WTC11 (cell line): ENCODE measurements around the gene DTL.

Experiments
- ATF1 ChIP-seq: sonication (generic); formaldehyde crosslinking; IDR thresholded peaks from 2 replicates; pipeline ENCODE4 v1.8.1; 2023; ENCODE audit warnings: mild to moderate bottlenecking, moderate library complexity, missing genetic modification reagents
- ETV6 ChIP-seq: sonication (generic); formaldehyde crosslinking; IDR thresholded peaks from 2 replicates; pipeline ENCODE4 v1.8.1; 2022; ENCODE audit warnings: mild to moderate bottlenecking, missing genetic modification reagents
- FOXK1 ChIP-seq: sonication (generic); formaldehyde crosslinking; IDR thresholded peaks from 2 replicates; pipeline ENCODE4 v1.8.0; 2022; ENCODE audit warnings: mild to moderate bottlenecking, moderate library complexity, missing genetic modification reagents
- GABPB1 ChIP-seq: sonication (generic); formaldehyde crosslinking; IDR thresholded peaks from 2 replicates; pipeline ENCODE4 v1.8.1; 2023; ENCODE audit warnings: mild to moderate bottlenecking, missing genetic modification reagents
- NFE2L1 ChIP-seq: sonication (generic); formaldehyde crosslinking; IDR thresholded peaks from 2 replicates; pipeline ENCODE4 v1.8.1; 2023; ENCODE audit warnings: missing genetic modification reagents
- SMAD3 ChIP-seq: sonication (generic); formaldehyde crosslinking; IDR thresholded peaks from 2 replicates; pipeline ENCODE4 v1.8.0; 2022; ENCODE audit warnings: missing genetic modification reagents, mild to moderate bottlenecking, borderline replicate concordance
- TCF7 ChIP-seq: sonication (generic); formaldehyde crosslinking; IDR thresholded peaks from 2 replicates; pipeline ENCODE4 v1.8.0; 2022; ENCODE audit warnings: mild to moderate bottlenecking, low read depth, missing genetic modification reagents, moderate library complexity
- ZNF138 ChIP-seq: sonication (generic); formaldehyde crosslinking; conservative IDR thresholded peaks from 2 replicates; pipeline ENCODE4 v1.8.1; 2022; ENCODE audit warnings: mild to moderate bottlenecking, moderate library complexity, missing genetic modification reagents
- TF ChIP-seq, protein P1 (sequence below): sonication (generic); formaldehyde crosslinking; IDR thresholded peaks from 2 replicates; pipeline ENCODE4 v1.8.1; 2023; ENCODE audit warnings: mild to moderate bottlenecking, missing genetic modification reagents, borderline replicate concordance
- TF ChIP-seq, protein P2 (sequence below): fragments of 200-600 bp; IDR thresholded peaks from 2 replicates; pipeline ENCODE4 v1.8.0; 2022; ENCODE audit warnings: antibody characterized with exemption

- TF ChIP-seq, protein P1, sequence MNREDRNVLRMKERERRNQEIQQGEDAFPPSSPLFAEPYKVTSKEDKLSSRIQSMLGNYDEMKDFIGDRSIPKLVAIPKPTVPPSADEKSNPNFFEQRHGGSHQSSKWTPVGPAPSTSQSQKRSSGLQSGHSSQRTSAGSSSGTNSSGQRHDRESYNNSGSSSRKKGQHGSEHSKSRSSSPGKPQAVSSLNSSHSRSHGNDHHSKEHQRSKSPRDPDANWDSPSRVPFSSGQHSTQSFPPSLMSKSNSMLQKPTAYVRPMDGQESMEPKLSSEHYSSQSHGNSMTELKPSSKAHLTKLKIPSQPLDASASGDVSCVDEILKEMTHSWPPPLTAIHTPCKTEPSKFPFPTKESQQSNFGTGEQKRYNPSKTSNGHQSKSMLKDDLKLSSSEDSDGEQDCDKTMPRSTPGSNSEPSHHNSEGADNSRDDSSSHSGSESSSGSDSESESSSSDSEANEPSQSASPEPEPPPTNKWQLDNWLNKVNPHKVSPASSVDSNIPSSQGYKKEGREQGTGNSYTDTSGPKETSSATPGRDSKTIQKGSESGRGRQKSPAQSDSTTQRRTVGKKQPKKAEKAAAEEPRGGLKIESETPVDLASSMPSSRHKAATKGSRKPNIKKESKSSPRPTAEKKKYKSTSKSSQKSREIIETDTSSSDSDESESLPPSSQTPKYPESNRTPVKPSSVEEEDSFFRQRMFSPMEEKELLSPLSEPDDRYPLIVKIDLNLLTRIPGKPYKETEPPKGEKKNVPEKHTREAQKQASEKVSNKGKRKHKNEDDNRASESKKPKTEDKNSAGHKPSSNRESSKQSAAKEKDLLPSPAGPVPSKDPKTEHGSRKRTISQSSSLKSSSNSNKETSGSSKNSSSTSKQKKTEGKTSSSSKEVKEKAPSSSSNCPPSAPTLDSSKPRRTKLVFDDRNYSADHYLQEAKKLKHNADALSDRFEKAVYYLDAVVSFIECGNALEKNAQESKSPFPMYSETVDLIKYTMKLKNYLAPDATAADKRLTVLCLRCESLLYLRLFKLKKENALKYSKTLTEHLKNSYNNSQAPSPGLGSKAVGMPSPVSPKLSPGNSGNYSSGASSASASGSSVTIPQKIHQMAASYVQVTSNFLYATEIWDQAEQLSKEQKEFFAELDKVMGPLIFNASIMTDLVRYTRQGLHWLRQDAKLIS (CRISPR knock-in tag) = no peak
- TF ChIP-seq FOXK1 (CRISPR knock-in tag) (no peak), SMAD3 (CRISPR knock-in tag) (no peak), ATF1 (no peak), TCF7 (no peak), GABPB1 (no peak), NFE2L1 (CRISPR knock-in tag) (no peak), ZNF138 (no peak), ETV6 (CRISPR knock-in tag) (no peak)
- TF ChIP-seq, protein P2, sequence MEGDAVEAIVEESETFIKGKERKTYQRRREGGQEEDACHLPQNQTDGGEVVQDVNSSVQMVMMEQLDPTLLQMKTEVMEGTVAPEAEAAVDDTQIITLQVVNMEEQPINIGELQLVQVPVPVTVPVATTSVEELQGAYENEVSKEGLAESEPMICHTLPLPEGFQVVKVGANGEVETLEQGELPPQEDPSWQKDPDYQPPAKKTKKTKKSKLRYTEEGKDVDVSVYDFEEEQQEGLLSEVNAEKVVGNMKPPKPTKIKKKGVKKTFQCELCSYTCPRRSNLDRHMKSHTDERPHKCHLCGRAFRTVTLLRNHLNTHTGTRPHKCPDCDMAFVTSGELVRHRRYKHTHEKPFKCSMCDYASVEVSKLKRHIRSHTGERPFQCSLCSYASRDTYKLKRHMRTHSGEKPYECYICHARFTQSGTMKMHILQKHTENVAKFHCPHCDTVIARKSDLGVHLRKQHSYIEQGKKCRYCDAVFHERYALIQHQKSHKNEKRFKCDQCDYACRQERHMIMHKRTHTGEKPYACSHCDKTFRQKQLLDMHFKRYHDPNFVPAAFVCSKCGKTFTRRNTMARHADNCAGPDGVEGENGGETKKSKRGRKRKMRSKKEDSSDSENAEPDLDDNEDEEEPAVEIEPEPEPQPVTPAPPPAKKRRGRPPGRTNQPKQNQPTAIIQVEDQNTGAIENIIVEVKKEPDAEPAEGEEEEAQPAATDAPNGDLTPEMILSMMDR = no peak
Measured at GRCh38 chr1:212053993-212054392, 18.4 kb downstream of the DTL start.
